Karpas-422 (cell line): ENCODE results near the gene IFI44. TPM values are rescaled to one million over a fixed set of nuclear protein-coding genes. Genes with fewer than 3 reads are reported as not detected.

Experiments used
- DNase-seq: peaks from one replicate; pipeline ENCODE4 v3.0.0-alpha.2; 2015
- H2AFZ ChIP-seq: fragments of 200-600 bp; sonication (generic); 2 replicates; pipeline ENCODE4 v1.6.1; 2014; ENCODE audit warnings: antibody characterized with exemption, low read length, mixed read lengths
- H3K27ac ChIP-seq: fragments of 200-600 bp; sonication (generic); 2 replicates; pipeline ENCODE4 v1.5.1; 2014; ENCODE audit warnings: mild to moderate bottlenecking, low read length, moderate library complexity
- H3K27me3 ChIP-seq: fragments of 200-600 bp; sonication (generic); 2 replicates; pipeline ENCODE4 v1.6.1; 2014; ENCODE audit warnings: low read length, mixed read lengths
- H3K36me3 ChIP-seq: fragments of 200-600 bp; sonication (generic); 2 replicates; pipeline ENCODE4 v1.6.1; 2014; ENCODE audit warnings: low read length, mixed read lengths; ENCODE audit not compliant: insufficient read depth
- H3K4me1 ChIP-seq: fragments of 200-600 bp; sonication (generic); 2 replicates; pipeline ENCODE4 v1.6.1; 2014; ENCODE audit warnings: mild to moderate bottlenecking, low read length, mixed read lengths
- H3K4me2 ChIP-seq: fragments of 200-600 bp; sonication (generic); 2 replicates; pipeline ENCODE4 v1.6.1; 2014; ENCODE audit warnings: low read length, low read depth, mild to moderate bottlenecking; ENCODE audit not compliant: poor library complexity, severe bottlenecking
- H3K4me3 ChIP-seq: fragments of 200-600 bp; sonication (generic); 2 replicates; pipeline ENCODE4 v1.5.1; 2014; ENCODE audit warnings: mild to moderate bottlenecking, antibody characterized with exemption, low read length, mixed read lengths
- H3K79me2 ChIP-seq: fragments of 200-600 bp; sonication (generic); 2 replicates; pipeline ENCODE4 v1.6.1; 2014; ENCODE audit warnings: mild to moderate bottlenecking, low read length, mixed read lengths
- H3K9ac ChIP-seq: fragments of 200-600 bp; sonication (generic); 2 replicates; pipeline ENCODE4 v1.6.0; 2014; ENCODE audit warnings: low read length
- H3K9me2 ChIP-seq: fragments of 200-600 bp; sonication (generic), shearing (Covaris generic); replicated peaks from 2 replicates; pipeline ENCODE4 v1.6.0; 2014; ENCODE audit warnings: mild to moderate bottlenecking, low read length, moderate library complexity; ENCODE audit not compliant: insufficient read depth
- H3K9me3 ChIP-seq: fragments of 300-700, 200-600 bp; sonication (generic); 2 replicates; pipeline ENCODE4 v1.6.1; 2014; ENCODE audit warnings: low read length, mixed read lengths
- H4K20me1 ChIP-seq: fragments of 200-600 bp; sonication (generic); 2 replicates; pipeline ENCODE4 v1.6.1; 2014; ENCODE audit warnings: mild to moderate bottlenecking, antibody characterized with exemption, low read length, low read depth; ENCODE audit not compliant: insufficient read depth
- total RNA-seq: library from RNA; depleted of rRNA; stranded (reverse); fragments of >200 nt; shearing (Covaris generic); gene quantifications from 2 replicates; pipeline ENCODE4 v1.2.3, GENCODE V29; 2014; ENCODE audit warnings: low replicate concordance; rRNA removed

The IFI44 gene
- 16.3 and 27.5 TPM in 2 replicates for total RNA-seq

GRCh38 chr1:78649628-78650027, at the start of gene IFI44:
Gene IFI44, plus strand, starts transcription at chr1:78649831. Its CDS starts 365 bp downstream, at chr1:78650196.
- H3K9ac ChIP-seq: peak within 1 kb of the TSS; percentile 51
- peak within 1 kb of the TSS; percentile 70 for H3K4me2 ChIP-seq
- H3K9me2 ChIP-seq: 0 out of 2 replicates have a peak, but pooled peaks cover 3% of the 10 kb centered on the region
- peak; percentile 80 for DNase-seq
- H2AFZ ChIP-seq: peak within 1 kb of the TSS; percentile 54
- H3K4me1 ChIP-seq: peaks cover 29% of the 10 kb centered on the region
- H3K27me3 ChIP-seq: no peaks in the 10 kb centered on the region
- no peaks in the 10 kb centered on the region for H4K20me1 ChIP-seq
- H3K79me2 ChIP-seq: no peaks in the 10 kb centered on the region
- H3K27ac ChIP-seq: peak within 1 kb of the TSS; percentile 36
- no peaks in the 10 kb centered on the region for H3K9me3 ChIP-seq
- peak within 1 kb of the TSS; percentile 41 for H3K4me3 ChIP-seq
- H3K36me3 ChIP-seq: no peaks in the 10 kb centered on the region

GRCh38 chr1:78601068-78601467, 48.6 kb upstream of the IFI44 start:
- Histone ChIP-seq H3K4me2 (no peak overlapping the region), H3K9ac (no peak overlapping the region), H3K79me2 (no peaks in the 10 kb centered on the region), H3K4me1 (no peaks in the 10 kb centered on the region), H3K27ac (no peak overlapping the region), H3K9me2 (no peaks in the 10 kb centered on the region), H3K27me3 (no peaks in the 10 kb centered on the region), H2AFZ (no peak overlapping the region), H3K9me3 (no peaks in the 10 kb centered on the region), H3K4me3 (no peak overlapping the region), H4K20me1 (no peaks in the 10 kb centered on the region), H3K36me3 (no peaks in the 10 kb centered on the region)
- no peak for DNase-seq

GRCh38 chr1:78603206-78603605, 46.4 kb upstream of the IFI44 start:
- H3K9me2 ChIP-seq: no peaks in the 10 kb centered on the region
- H3K4me1 ChIP-seq: no peaks in the 10 kb centered on the region
- no peak overlapping the region for H3K9ac ChIP-seq
- DNase-seq: no peak
- H3K9me3 ChIP-seq: no peaks in the 10 kb centered on the region
- no peak overlapping the region for H3K4me2 ChIP-seq
- no peaks in the 10 kb centered on the region for H3K36me3 ChIP-seq
- no peak overlapping the region for H3K27ac ChIP-seq
- no peaks in the 10 kb centered on the region for H3K79me2 ChIP-seq
- H4K20me1 ChIP-seq: no peaks in the 10 kb centered on the region
- no peak overlapping the region for H3K4me3 ChIP-seq
- H2AFZ ChIP-seq: no peak overlapping the region
- H3K27me3 ChIP-seq: no peaks in the 10 kb centered on the region

- Histone ChIP-seq H3K79me2 (no peaks in the 10 kb centered on the region), H3K4me3 (no peak overlapping the region), H2AFZ (no peak overlapping the region), H3K27ac (no peak overlapping the region), H3K9ac (no peak overlapping the region), H3K4me2 (no peak overlapping the region), H3K36me3 (no peaks in the 10 kb centered on the region), H4K20me1 (no peaks in the 10 kb centered on the region), H3K9me2 (no peaks in the 10 kb centered on the region), H3K9me3 (no peaks in the 10 kb centered on the region), H3K4me1 (no peaks in the 10 kb centered on the region), H3K27me3 (no peaks in the 10 kb centered on the region)
- no peak for DNase-seq
These were observed 45.0 kb upstream of the IFI44 start for GRCh38 chr1:78604643-78605042.

- DNase-seq: no peak
- Histone ChIP-seq H2AFZ (no peak overlapping the region), H3K27ac (no peak overlapping the region), H3K27me3 (no peaks in the 10 kb centered on the region), H3K4me2 (no peak overlapping the region), H4K20me1 (no peaks in the 10 kb centered on the region), H3K4me1 (no peaks in the 10 kb centered on the region), H3K9ac (no peak overlapping the region), H3K9me2 (no peaks in the 10 kb centered on the region), H3K36me3 (no peaks in the 10 kb centered on the region), H3K9me3 (no peaks in the 10 kb centered on the region), H3K79me2 (no peaks in the 10 kb centered on the region), H3K4me3 (no peak overlapping the region)
These were observed 43.4 kb upstream of the IFI44 start for GRCh38 chr1:78606274-78606673.

- Histone ChIP-seq H3K4me2 (no peak overlapping the region), H3K27me3 (no peaks in the 10 kb centered on the region), H3K9me3 (no peaks in the 10 kb centered on the region), H3K4me1 (no peaks in the 10 kb centered on the region), H3K36me3 (no peaks in the 10 kb centered on the region), H2AFZ (no peak overlapping the region), H4K20me1 (no peaks in the 10 kb centered on the region), H3K4me3 (no peak overlapping the region), H3K27ac (no peak overlapping the region), H3K79me2 (no peaks in the 10 kb centered on the region), H3K9me2 (no peaks in the 10 kb centered on the region), H3K9ac (no peak overlapping the region)
- peak; percentile 60 for DNase-seq
These were observed 42.2 kb upstream of the IFI44 start for GRCh38 chr1:78607334-78607927.

GRCh38 chr1:78607944-78608343, 41.7 kb upstream of the IFI44 start:
- Histone ChIP-seq H3K4me1 (no peaks in the 10 kb centered on the region), H3K4me3 (no peak overlapping the region), H3K36me3 (no peaks in the 10 kb centered on the region), H3K9me2 (no peaks in the 10 kb centered on the region), H4K20me1 (no peaks in the 10 kb centered on the region), H2AFZ (no peak overlapping the region), H3K27ac (no peak overlapping the region), H3K79me2 (no peaks in the 10 kb centered on the region), H3K9me3 (no peaks in the 10 kb centered on the region), H3K27me3 (no peaks in the 10 kb centered on the region), H3K4me2 (no peak overlapping the region), H3K9ac (no peak overlapping the region)
- DNase-seq: no peak

- Histone ChIP-seq H3K4me2 (peak overlapping the region; percentile 21), H3K27me3 (no peaks in the 10 kb centered on the region), H3K9ac (no peak overlapping the region), H3K27ac (no peak overlapping the region), H3K4me1 (peaks cover 15% of the 10 kb centered on the region), H3K36me3 (no peaks in the 10 kb centered on the region), H3K79me2 (no peaks in the 10 kb centered on the region), H2AFZ (no peak overlapping the region), H3K4me3 (no peak overlapping the region), H4K20me1 (no peaks in the 10 kb centered on the region), H3K9me3 (no peaks in the 10 kb centered on the region), H3K9me2 (no peaks in the 10 kb centered on the region)
- peak; percentile 90 for DNase-seq
These were observed 32.0 kb upstream of the IFI44 start for GRCh38 chr1:78617615-78618026.
